ENCODE data around the gene GPRIN1. TPM values are rescaled to one million over a fixed set of nuclear protein-coding genes. Genes with fewer than 3 reads are reported as not detected.
A peak's percentile ranks its signal among the peaks of the same experiment; 100 is the strongest.

GPRIN1 gene
- total RNA-seq, 1 donor from 2014 or later: 3.2 TPM

GRCh38 chr5:176581361-176581760 is 28.6 kb downstream of the GPRIN1 start:
- intact Hi-C loops (cut with micrococcal nuclease): no loop called here
- DNase-seq (ENCODE audit: low spot score): no peak
- H3K27ac Mint-ChIP-seq: no peak overlapping the region
- H3K27me3 Mint-ChIP-seq (ENCODE audit: insufficient read depth): no peaks in the 10 kb centered on the region
- H3K4me1 Mint-ChIP-seq (ENCODE audit: low read depth): no peaks in the 10 kb centered on the region
- no peak overlapping the region for H3K4me3 Mint-ChIP-seq
- no peaks in the 10 kb centered on the region for H3K36me3 Mint-ChIP-seq (ENCODE audit: low read depth)
- peaks cover 11% of the 10 kb centered on the region for H3K9me3 Mint-ChIP-seq

- peaks cover 4% of the 10 kb centered on the region for H3K9me3 Mint-ChIP-seq
- H3K4me3 Mint-ChIP-seq: no peak overlapping the region
- intact Hi-C loops (cut with micrococcal nuclease): loop anchor here (1.0 kb wide), 1 partner anchor 48 kb away; no protein-coding TSS in a partner anchor
- DNase-seq (ENCODE audit: low spot score): no peak
- H3K4me1 Mint-ChIP-seq (ENCODE audit: low read depth): no peaks in the 10 kb centered on the region
- H3K27me3 Mint-ChIP-seq (ENCODE audit: insufficient read depth): no peaks in the 10 kb centered on the region
- no peaks in the 10 kb centered on the region for H3K36me3 Mint-ChIP-seq (ENCODE audit: low read depth)
- H3K27ac Mint-ChIP-seq: no peak overlapping the region
These were observed 30.6 kb downstream of the GPRIN1 start for GRCh38 chr5:176579323-176579722.

DNA sequence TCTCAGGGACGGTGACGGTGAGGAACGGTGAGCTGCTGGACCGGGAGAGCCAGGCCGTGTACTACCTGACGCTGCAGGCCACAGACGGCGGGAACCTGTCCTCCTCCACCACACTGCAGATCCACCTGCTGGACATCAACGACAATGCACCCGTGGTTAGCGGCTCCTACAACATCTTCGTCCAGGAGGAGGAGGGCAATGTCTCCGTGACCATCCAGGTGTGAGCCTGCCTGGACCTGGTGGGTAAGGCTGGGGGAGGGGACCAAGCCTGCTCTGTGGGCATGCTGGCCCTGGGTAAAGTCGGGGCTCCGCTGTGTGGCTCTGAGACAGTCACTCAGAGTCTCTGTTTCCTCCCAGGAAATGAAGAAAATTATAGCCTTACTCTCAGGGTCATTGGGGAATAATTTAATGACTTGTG is 31.6 kb downstream of the GPRIN1 start:
- Mint-ChIP-seq H3K4me1 (ENCODE audit: low read depth) (no peaks in the 10 kb centered on the region), H3K36me3 (ENCODE audit: low read depth) (no peaks in the 10 kb centered on the region), H3K4me3 (no peak overlapping the region), H3K27me3 (ENCODE audit: insufficient read depth) (no peaks in the 10 kb centered on the region), H3K9me3 (no peaks in the 10 kb centered on the region), H3K27ac (no peak overlapping the region)
- DNase-seq (ENCODE audit: low spot score): peak; percentile 21
- intact Hi-C loops (cut with micrococcal nuclease): loop anchor here (1.0 kb wide), 1 partner anchor 162 kb away; the partner anchor contains the start of gene CLTB

- intact Hi-C loops (cut with micrococcal nuclease): loop anchor here (1.0 kb wide), 1 partner anchor 161 kb away; the partner anchor contains the start of gene CLTB
- H3K27ac Mint-ChIP-seq: no peak overlapping the region
- no peaks in the 10 kb centered on the region for H3K36me3 Mint-ChIP-seq (ENCODE audit: low read depth)
- no peaks in the 10 kb centered on the region for H3K4me1 Mint-ChIP-seq (ENCODE audit: low read depth)
- H3K27me3 Mint-ChIP-seq (ENCODE audit: insufficient read depth): no peaks in the 10 kb centered on the region
- H3K4me3 Mint-ChIP-seq: no peak overlapping the region
- no peaks in the 10 kb centered on the region for H3K9me3 Mint-ChIP-seq
- no peak for DNase-seq (ENCODE audit: low spot score)
These were observed 32.4 kb downstream of the GPRIN1 start for GRCh38 chr5:176577312-176578176.

DNA sequence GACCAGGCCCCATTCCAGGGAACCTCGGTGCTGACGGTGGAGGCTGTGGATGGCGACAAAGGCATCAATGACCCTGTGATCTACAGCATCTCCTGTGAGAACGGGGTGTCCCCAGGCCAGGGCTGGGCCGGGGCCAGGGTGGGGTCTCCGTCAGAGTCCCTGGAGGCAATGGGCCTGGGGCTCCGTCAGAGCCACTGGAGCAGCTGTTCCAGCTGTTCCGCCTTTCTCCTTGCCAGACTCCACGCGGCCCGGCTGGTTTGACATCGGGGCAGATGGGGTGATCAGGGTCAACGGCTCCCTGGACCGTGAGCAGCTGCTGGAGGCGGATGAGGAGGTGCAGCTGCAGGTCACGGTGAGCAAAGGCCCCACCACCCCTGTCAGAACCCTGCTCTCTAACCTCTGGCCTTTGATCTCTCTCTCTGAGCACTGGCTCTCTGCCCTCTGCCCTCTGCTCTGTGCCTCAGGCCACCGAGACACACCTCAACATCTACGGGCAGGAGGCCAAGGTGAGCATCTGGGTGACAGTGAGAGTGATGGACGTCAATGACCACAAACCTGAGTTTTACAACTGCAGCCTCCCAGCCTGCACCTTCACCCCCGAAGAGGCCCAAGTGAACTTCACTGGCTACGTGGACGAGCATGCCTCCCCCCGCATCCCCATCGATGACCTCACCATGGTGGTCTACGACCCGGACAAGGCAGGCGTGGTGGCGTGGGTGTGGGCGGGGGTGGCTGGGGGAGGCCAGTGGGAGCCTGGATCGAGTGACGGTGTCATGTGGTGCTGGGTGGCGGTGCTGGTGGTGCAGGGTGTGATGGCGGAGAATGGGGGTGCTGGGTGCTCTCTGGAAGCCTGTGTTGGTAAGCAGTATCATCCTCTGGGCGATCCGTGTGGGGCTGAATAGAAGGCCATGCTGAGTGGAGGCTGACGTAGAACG is 34.2 kb downstream of the GPRIN1 start:
- Mint-ChIP-seq H3K9me3 (no peaks in the 10 kb centered on the region), H3K4me3 (no peak overlapping the region), H3K27ac (no peak overlapping the region), H3K4me1 (ENCODE audit: low read depth) (no peaks in the 10 kb centered on the region), H3K27me3 (ENCODE audit: insufficient read depth) (peaks cover 5% of the 10 kb centered on the region), H3K36me3 (ENCODE audit: low read depth) (peaks cover 1% of the 10 kb centered on the region)
- no peak for DNase-seq (ENCODE audit: low spot score)
- intact Hi-C loops (cut with micrococcal nuclease): loop anchor here (2.0 kb wide), 2 partner anchors 33 to 71 kb away; partner anchors contain the start of gene TSPAN17

GRCh38 chr5:176575066-176575465 is 34.9 kb downstream of the GPRIN1 start:
- H3K27ac Mint-ChIP-seq: no peak overlapping the region
- H3K36me3 Mint-ChIP-seq (ENCODE audit: low read depth): peaks cover 1% of the 10 kb centered on the region
- H3K4me1 Mint-ChIP-seq (ENCODE audit: low read depth): no peaks in the 10 kb centered on the region
- H3K4me3 Mint-ChIP-seq: no peak overlapping the region
- peaks cover 5% of the 10 kb centered on the region for H3K27me3 Mint-ChIP-seq (ENCODE audit: insufficient read depth)
- no peaks in the 10 kb centered on the region for H3K9me3 Mint-ChIP-seq
- intact Hi-C loops (cut with micrococcal nuclease): loop anchor here (2.0 kb wide), 2 partner anchors 32 to 72 kb away; partner anchors contain the start of gene TSPAN17
- no peak for DNase-seq (ENCODE audit: low spot score)

DNA sequence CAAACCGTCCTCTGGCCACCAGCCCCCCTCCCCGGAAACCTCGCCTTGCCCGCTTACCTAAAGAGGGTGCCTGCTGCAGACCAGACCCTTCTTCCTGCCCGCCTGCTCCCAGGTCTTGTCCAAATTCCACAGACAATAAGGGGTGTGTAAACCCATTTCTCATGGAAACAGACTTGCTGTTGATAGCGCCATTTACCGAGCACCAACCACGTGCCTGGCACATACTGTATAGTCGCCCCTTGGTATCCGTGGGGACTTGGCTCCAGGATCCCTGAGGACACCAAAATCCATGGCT is 35.7 kb downstream of the GPRIN1 start:
- H3K9me3 Mint-ChIP-seq: no peaks in the 10 kb centered on the region
- no peak overlapping the region for H3K4me3 Mint-ChIP-seq
- H3K27me3 Mint-ChIP-seq (ENCODE audit: insufficient read depth): peaks cover 5% of the 10 kb centered on the region
- no peak overlapping the region for H3K27ac Mint-ChIP-seq
- intact Hi-C loops (cut with micrococcal nuclease): loop anchor here (1.0 to 2.0 kb wide), 4 partner anchors 31 to 158 kb away; partner anchors contain the start of genes CLTB and TSPAN17
- peaks cover 1% of the 10 kb centered on the region for H3K36me3 Mint-ChIP-seq (ENCODE audit: low read depth)
- H3K4me1 Mint-ChIP-seq (ENCODE audit: low read depth): no peaks in the 10 kb centered on the region
- no peak for DNase-seq (ENCODE audit: low spot score)

GRCh38 chr5:176573564-176574296 is 36.2 kb downstream of the GPRIN1 start:
- peaks cover 5% of the 10 kb centered on the region for H3K27me3 Mint-ChIP-seq (ENCODE audit: insufficient read depth)
- no peaks in the 10 kb centered on the region for H3K9me3 Mint-ChIP-seq
- intact Hi-C loops (cut with micrococcal nuclease): loop anchor here (1.0 to 2.0 kb wide), 4 partner anchors 31 to 157 kb away; partner anchors contain the start of genes CLTB and TSPAN17
- no peak overlapping the region for H3K27ac Mint-ChIP-seq
- H3K4me1 Mint-ChIP-seq (ENCODE audit: low read depth): no peaks in the 10 kb centered on the region
- peaks cover 1% of the 10 kb centered on the region for H3K36me3 Mint-ChIP-seq (ENCODE audit: low read depth)
- H3K4me3 Mint-ChIP-seq: no peak overlapping the region
- peak; percentile 58 for DNase-seq (ENCODE audit: low spot score)

GRCh38 chr5:176570044-176570443 is 39.9 kb downstream of the GPRIN1 start:
- H3K4me1 Mint-ChIP-seq (ENCODE audit: low read depth): peaks cover 5% of the 10 kb centered on the region
- H3K27ac Mint-ChIP-seq: no peak overlapping the region
- H3K27me3 Mint-ChIP-seq (ENCODE audit: insufficient read depth): peaks cover 7% of the 10 kb centered on the region
- H3K9me3 Mint-ChIP-seq: no peaks in the 10 kb centered on the region
- H3K36me3 Mint-ChIP-seq (ENCODE audit: low read depth): peaks cover 1% of the 10 kb centered on the region
- intact Hi-C loops (cut with micrococcal nuclease): no loop called here
- no peak overlapping the region for H3K4me3 Mint-ChIP-seq
- DNase-seq (ENCODE audit: low spot score): no peak

GRCh38 chr5:176568657-176569056 is 41.3 kb downstream of the GPRIN1 start:
- H3K27me3 Mint-ChIP-seq (ENCODE audit: insufficient read depth): peaks cover 7% of the 10 kb centered on the region

GRCh38 chr5:176565760-176566288 is 44.1 kb downstream of the GPRIN1 start:
- peaks cover 4% of the 10 kb centered on the region for H3K27me3 Mint-ChIP-seq (ENCODE audit: insufficient read depth)
- no peak overlapping the region for H3K4me3 Mint-ChIP-seq
- no peaks in the 10 kb centered on the region for H3K9me3 Mint-ChIP-seq
- no peak overlapping the region for H3K27ac Mint-ChIP-seq
- intact Hi-C loops (cut with micrococcal nuclease): no loop called here
- peaks cover 16% of the 10 kb centered on the region for H3K4me1 Mint-ChIP-seq (ENCODE audit: low read depth)
- no peaks in the 10 kb centered on the region for H3K36me3 Mint-ChIP-seq (ENCODE audit: low read depth)
- DNase-seq (ENCODE audit: low spot score): no peak

More at GRCh38 chr5:176568657-176569056, 41.3 kb downstream of the GPRIN1 start:
- Mint-ChIP-seq H3K9me3 (no peaks in the 10 kb centered on the region), H3K27ac (no peak overlapping the region), H3K4me1 (ENCODE audit: low read depth) (peaks cover 5% of the 10 kb centered on the region), H3K36me3 (ENCODE audit: low read depth) (peaks cover 1% of the 10 kb centered on the region), H3K4me3 (no peak overlapping the region)
- intact Hi-C loops (cut with micrococcal nuclease): no loop called here
- no peak for DNase-seq (ENCODE audit: low spot score)

- no peak for DNase-seq (ENCODE audit: low spot score)
- Mint-ChIP-seq H3K9me3 (no peaks in the 10 kb centered on the region), H3K36me3 (ENCODE audit: low read depth) (no peaks in the 10 kb centered on the region), H3K27me3 (ENCODE audit: insufficient read depth) (peaks cover 7% of the 10 kb centered on the region), H3K4me3 (no peak overlapping the region), H3K27ac (no peak overlapping the region), H3K4me1 (ENCODE audit: low read depth) (peaks cover 27% of the 10 kb centered on the region)
- intact Hi-C loops (cut with micrococcal nuclease): no loop called here
These were observed 46.0 kb downstream of the GPRIN1 start for GRCh38 chr5:176564002-176564401.
